Osteocyte (in vitro differentiated cells): ENCODE results near the gene DGKZ. TPM values are rescaled to one million over a fixed set of nuclear protein-coding genes. Genes with fewer than 3 reads are reported as not detected.
"Not testable (repeated sequence)": the region's sequence is repeated elsewhere in the genome, so short reads cannot be mapped to it uniquely, and the experiment has no call there.

ENCODE experiments used
- DNase-seq: peaks from one replicate; pipeline ENCODE4 v3.0.0; 2021; ENCODE audit warnings: mixed read lengths; ENCODE audit not compliant: unreplicated experiment; ENCODE audit errors: extremely low spot score
- H3K27ac Mint-ChIP-seq: one replicate; pipeline ENCODE4 v1.8.0; 2021; ENCODE audit warnings: mild to moderate bottlenecking, mixed read lengths; ENCODE audit not compliant: unreplicated experiment
- H3K27me3 Mint-ChIP-seq: one replicate; pipeline ENCODE4 v1.8.0; 2021; ENCODE audit warnings: mixed read lengths; ENCODE audit not compliant: unreplicated experiment
- H3K36me3 Mint-ChIP-seq: one replicate; pipeline ENCODE4 v1.8.0; 2021; ENCODE audit warnings: mixed read lengths; ENCODE audit not compliant: unreplicated experiment
- H3K4me1 Mint-ChIP-seq: one replicate; pipeline ENCODE4 v1.8.0; 2021; ENCODE audit warnings: mixed read lengths; ENCODE audit not compliant: unreplicated experiment
- H3K4me3 Mint-ChIP-seq: one replicate; pipeline ENCODE4 v1.8.0; 2021; ENCODE audit warnings: mild to moderate bottlenecking, moderate library complexity, mixed read lengths; ENCODE audit not compliant: unreplicated experiment
- H3K9me3 Mint-ChIP-seq: one replicate; pipeline ENCODE4 v1.8.0; 2021; ENCODE audit warnings: mixed read lengths; ENCODE audit not compliant: unreplicated experiment
- total RNA-seq: library from RNA; stranded (reverse); gene quantifications from 2 replicates; pipeline ENCODE4 v1.2.1, GENCODE V29; 2021
- TF ChIP-seq, protein P1 (sequence below): fragments of 200-600 bp; sonication (generic); IDR thresholded peaks from 2 replicates; pipeline ENCODE4 v1.5.0; 2021; ENCODE audit warnings: antibody characterized with exemption, mild to moderate bottlenecking, moderate library complexity

DGKZ gene
- total RNA-seq, 1 donor from 2014 or later, result 49.9 TPM

DNA sequence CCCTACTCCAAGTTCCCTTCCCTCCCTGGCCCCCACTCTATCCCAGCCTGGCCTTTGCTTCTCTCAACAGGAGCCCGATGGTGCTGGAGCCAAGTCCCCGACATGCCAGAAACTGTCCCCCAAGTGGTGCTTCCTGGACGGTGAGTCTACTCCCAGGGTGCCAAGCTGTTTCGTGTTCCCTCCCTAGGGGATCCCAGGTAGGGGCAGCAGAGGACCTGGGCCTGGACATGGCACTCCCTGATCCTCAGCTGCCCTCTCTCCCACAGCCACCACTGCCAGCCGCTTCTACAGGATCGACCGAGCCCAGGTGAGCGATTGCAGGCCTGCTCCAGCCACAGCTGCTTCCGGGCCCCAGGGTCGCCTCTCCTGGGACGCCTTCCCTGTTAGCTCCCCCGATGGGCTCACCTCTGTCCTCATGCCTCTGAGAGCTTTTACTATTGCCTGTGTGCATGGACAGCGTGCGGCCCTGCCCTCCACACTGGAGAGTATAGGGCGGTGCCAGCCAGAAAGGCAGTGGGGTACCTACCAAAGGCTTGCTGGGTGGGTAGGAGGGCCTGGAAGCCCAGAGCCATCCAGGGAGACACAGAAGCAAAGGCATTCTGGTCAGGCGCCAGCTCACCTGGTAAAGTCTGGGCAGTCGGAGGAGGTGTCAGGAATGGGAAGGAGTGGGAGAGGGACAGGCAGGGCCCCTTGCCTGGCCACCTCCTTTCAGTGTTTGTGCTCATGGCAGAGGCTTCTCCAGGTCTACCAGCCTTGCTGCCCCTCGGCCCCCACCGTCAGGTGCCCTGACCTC is 29.2 kb downstream of the DGKZ start:
- no peak overlapping the region for H3K4me3 Mint-ChIP-seq
- H3K27ac Mint-ChIP-seq, result no peak overlapping the region
- H3K36me3 Mint-ChIP-seq, result peaks cover 17% of the 10 kb centered on the region
- no peak for DNase-seq
- H3K27me3 Mint-ChIP-seq, result no peaks in the 10 kb centered on the region
- TF ChIP-seq, protein P1, sequence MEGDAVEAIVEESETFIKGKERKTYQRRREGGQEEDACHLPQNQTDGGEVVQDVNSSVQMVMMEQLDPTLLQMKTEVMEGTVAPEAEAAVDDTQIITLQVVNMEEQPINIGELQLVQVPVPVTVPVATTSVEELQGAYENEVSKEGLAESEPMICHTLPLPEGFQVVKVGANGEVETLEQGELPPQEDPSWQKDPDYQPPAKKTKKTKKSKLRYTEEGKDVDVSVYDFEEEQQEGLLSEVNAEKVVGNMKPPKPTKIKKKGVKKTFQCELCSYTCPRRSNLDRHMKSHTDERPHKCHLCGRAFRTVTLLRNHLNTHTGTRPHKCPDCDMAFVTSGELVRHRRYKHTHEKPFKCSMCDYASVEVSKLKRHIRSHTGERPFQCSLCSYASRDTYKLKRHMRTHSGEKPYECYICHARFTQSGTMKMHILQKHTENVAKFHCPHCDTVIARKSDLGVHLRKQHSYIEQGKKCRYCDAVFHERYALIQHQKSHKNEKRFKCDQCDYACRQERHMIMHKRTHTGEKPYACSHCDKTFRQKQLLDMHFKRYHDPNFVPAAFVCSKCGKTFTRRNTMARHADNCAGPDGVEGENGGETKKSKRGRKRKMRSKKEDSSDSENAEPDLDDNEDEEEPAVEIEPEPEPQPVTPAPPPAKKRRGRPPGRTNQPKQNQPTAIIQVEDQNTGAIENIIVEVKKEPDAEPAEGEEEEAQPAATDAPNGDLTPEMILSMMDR, result no peak
- H3K4me1 Mint-ChIP-seq, result peaks cover 4% of the 10 kb centered on the region
- H3K9me3 Mint-ChIP-seq, result no peaks in the 10 kb centered on the region

DNA sequence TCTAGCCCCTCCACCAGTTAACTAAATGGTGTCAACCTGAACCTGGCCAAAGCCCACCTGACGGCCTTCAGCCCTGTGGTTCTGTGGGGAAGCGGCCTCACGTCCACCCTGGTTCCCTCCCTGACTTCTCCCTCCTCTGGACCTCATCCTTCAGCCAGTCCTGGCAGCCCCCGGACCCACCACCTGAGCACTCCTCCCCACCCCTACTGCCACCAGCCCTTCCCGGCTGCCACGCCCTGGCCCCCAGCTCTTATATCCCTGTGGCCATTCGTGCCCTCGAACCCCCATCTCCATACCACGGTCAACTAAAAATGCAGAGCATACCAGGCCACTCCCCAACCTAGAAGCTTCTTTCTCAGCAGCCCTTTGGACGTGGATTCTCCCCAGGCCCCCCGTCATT is 30.0 kb downstream of the DGKZ start:
- Mint-ChIP-seq H3K27me3 (no peaks in the 10 kb centered on the region), H3K9me3 (no peaks in the 10 kb centered on the region), H3K4me3 (no peak overlapping the region)

DNA sequence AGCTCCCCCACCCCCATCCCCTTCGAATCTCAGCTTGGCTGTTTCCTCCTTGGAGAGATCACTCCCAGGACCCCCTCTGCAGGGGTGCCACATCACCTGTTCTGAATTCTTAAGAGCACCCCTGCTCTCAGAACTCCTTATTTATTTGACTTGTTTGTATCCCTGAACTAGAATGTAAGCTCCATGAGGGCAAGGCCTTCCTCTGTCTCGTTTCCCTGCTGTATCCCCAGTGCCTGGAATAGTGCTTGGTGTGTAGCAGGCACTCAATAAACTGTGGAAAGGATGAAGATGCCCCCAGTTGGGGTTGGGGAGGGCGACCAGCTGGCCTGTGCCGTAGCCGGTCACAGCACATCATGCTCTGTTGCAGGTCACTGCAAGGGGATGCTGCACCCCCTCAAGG is 30.6 kb downstream of the DGKZ start:
- TF ChIP-seq, protein P1, result no peak
- Mint-ChIP-seq H3K4me1 (peaks cover 11% of the 10 kb centered on the region), H3K9me3 (no peaks in the 10 kb centered on the region), H3K4me3 (no peak overlapping the region), H3K27ac (no peak overlapping the region), H3K36me3 (peaks cover 17% of the 10 kb centered on the region), H3K27me3 (no peaks in the 10 kb centered on the region)
- DNase-seq, result no peak

More for the DNA sequence above, 30.0 kb downstream of the DGKZ start:
- TF ChIP-seq, protein P1, result no peak
- no peak overlapping the region for H3K27ac Mint-ChIP-seq
- peaks cover 17% of the 10 kb centered on the region for H3K36me3 Mint-ChIP-seq
- DNase-seq, result no peak
- H3K4me1 Mint-ChIP-seq, result peaks cover 10% of the 10 kb centered on the region

DNA sequence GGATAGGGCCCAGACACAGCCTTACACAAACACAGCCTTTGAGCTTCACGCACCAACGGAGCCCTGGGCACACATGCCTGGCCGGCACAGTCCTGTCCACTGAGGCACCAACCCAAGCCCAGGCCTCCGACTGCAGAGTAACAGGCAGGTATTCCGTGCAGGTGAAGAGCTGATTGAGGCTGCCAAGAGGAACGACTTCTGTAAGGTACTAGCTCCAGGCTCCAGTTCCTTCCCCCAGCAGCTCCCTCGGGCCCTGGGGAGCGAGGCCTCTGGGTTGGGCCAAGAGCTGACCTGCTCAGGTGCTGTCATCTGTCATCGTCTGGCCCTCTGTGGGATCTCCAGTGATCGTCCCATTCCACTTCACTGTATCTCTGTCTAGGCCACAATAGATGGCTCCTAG is 31.0 kb downstream of the DGKZ start:
- Mint-ChIP-seq H3K4me3 (no peak overlapping the region), H3K9me3 (no peaks in the 10 kb centered on the region), H3K4me1 (peaks cover 11% of the 10 kb centered on the region), H3K36me3 (peaks cover 17% of the 10 kb centered on the region), H3K27me3 (no peaks in the 10 kb centered on the region), H3K27ac (no peak overlapping the region)
- TF ChIP-seq, protein P1, result no peak
- no peak for DNase-seq

DNA sequence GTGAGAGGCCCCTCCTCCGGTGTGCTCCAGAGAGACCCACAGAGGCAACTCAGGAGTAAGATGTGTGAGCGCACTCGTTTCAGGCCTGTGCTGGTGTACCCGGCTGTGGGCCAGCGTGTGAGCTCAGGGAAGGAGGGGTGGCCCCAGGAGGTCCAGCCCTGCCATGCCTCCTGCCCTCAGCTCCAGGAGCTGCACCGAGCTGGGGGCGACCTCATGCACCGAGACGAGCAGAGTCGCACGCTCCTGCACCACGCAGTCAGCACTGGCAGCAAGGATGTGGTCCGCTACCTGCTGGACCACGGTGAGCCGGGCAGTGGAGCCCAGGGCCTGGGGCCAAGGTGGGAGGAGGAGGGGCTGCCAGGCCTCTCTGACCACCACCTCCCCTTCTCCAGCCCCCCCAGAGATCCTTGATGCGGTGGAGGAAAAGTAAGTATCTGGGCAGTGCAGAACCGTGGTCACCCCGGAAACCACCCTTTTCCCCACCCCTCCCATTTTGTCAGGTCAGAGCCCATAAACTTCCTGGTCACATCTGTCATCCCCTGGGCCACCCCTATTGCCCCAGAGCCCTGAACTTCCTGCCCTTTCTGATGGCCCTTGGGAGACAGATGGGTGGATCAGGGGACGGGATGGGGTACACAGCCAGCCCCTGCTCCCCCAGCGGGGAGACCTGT is 31.7 kb downstream of the DGKZ start:
- Mint-ChIP-seq H3K4me3 (no peak overlapping the region), H3K9me3 (no peaks in the 10 kb centered on the region), H3K27me3 (no peaks in the 10 kb centered on the region), H3K27ac (no peak overlapping the region), H3K36me3 (peaks cover 17% of the 10 kb centered on the region), H3K4me1 (peaks cover 11% of the 10 kb centered on the region)
- DNase-seq, result no peak
- TF ChIP-seq, protein P1, result no peak

DNA sequence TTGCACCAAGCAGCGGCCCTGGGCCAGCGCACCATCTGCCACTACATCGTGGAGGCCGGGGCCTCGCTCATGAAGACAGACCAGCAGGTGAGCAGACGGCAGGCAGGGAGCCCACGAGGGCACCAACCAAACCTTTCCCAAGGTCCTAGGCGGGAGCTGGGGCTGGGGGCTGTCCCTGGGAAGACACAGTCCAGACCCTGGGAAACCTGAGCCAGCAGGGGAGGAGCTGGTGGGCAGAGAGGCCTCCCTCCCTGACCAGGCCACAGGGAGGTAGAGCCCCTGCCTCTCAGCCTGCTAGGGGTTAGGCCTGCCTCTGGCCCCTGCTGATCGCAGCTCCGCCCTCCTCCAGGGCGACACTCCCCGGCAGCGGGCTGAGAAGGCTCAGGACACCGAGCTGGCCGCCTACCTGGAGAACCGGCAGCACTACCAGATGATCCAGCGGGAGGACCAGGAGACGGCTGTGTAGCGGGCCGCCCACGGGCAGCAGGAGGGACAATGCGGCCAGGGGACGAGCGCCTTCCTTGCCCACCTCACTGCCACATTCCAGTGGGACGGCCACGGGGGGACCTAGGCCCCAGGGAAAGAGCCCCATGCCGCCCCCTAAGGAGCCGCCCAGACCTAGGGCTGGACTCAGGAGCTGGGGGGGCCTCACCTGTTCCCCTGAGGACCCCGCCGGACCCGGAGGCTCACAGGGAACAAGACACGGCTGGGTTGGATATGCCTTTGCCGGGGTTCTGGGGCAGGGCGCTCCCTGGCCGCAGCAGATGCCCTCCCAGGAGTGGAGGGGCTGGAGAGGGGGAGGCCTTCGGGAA is 32.4 kb downstream of the DGKZ start:
- Mint-ChIP-seq H3K36me3 (peaks cover 17% of the 10 kb centered on the region), H3K4me1 (peaks cover 11% of the 10 kb centered on the region)
- H3K27ac Mint-ChIP-seq, DNase-seq, H3K27me3 Mint-ChIP-seq, H3K4me3 Mint-ChIP-seq, H3K9me3 Mint-ChIP-seq: not testable (repeated sequence)
